Neural progenitor cell (in vitro differentiated cells): ENCODE measurements around the gene DNAJC28. TPM values are rescaled to one million over a fixed set of nuclear protein-coding genes. Genes with fewer than 3 reads are reported as not detected.

Source experiments
- DNase-seq: peaks from one replicate; pipeline ENCODE4 v3.0.0-alpha.2; 2016; ENCODE audit warnings: low spot score
- H2AFZ ChIP-seq: fragments of 200-600 bp; sonication (generic); replicated peaks from 2 replicates; pipeline ENCODE4 v1.6.1; 2016; ENCODE audit warnings: antibody characterized with exemption
- H3F3A ChIP-seq: fragments of 200-600 bp; sonication (generic); 2 replicates; pipeline ENCODE4 v1.6.1; 2016; ENCODE audit warnings: antibody characterized with exemption, low read depth
- H3K27ac ChIP-seq: fragments of 200-600 bp; sonication (generic); 2 replicates; pipeline ENCODE4 v1.5.1; 2016; ENCODE audit warnings: mild to moderate bottlenecking
- H3K27me3 ChIP-seq: fragments of 200-600 bp; sonication (generic); 2 replicates; pipeline ENCODE4 v1.6.1; 2016; ENCODE audit warnings: mild to moderate bottlenecking, moderate library complexity
- H3K36me3 ChIP-seq: fragments of 200-600 bp; sonication (generic); 2 replicates; pipeline ENCODE4 v1.5.1; 2016
- H3K4me1 ChIP-seq: fragments of 200-600 bp; sonication (generic); 2 replicates; pipeline ENCODE4 v1.6.1; 2016; ENCODE audit warnings: mixed run types
- H3K4me2 ChIP-seq: fragments of 200-600 bp; sonication (generic); 2 replicates; pipeline ENCODE4 v1.6.1; 2016
- H3K4me3 ChIP-seq: fragments of 200-600 bp; sonication (generic); 2 replicates; pipeline ENCODE4 v1.5.1; 2016
- H3K79me2 ChIP-seq: fragments of 200-600 bp; sonication (generic); 2 replicates; pipeline ENCODE4 v1.6.1; 2016; ENCODE audit warnings: low read depth
- H3K9ac ChIP-seq: fragments of 200-600 bp; sonication (generic); 2 replicates; pipeline ENCODE4 v1.6.1; 2016
- H3K9me3 ChIP-seq: fragments of 200-600 bp; sonication (generic); 2 replicates; pipeline ENCODE4 v1.5.1; 2016; ENCODE audit warnings: low read depth
- H4K20me1 ChIP-seq: fragments of 200-600 bp; sonication (generic); 2 replicates; pipeline ENCODE4 v1.6.1; 2016; ENCODE audit warnings: low read depth
- H3K27ac Mint-ChIP-seq: 3 replicates; pipeline ENCODE4 v1.8.0; 2021; ENCODE audit warnings: mixed read lengths
- H3K27me3 Mint-ChIP-seq: 2 replicates; pipeline ENCODE4 v1.8.0; 2022; ENCODE audit warnings: low read depth, mild to moderate bottlenecking, inconsistent platforms, moderate library complexity, mixed read lengths; ENCODE audit not compliant: insufficient read depth
- H3K36me3 Mint-ChIP-seq: 3 replicates; pipeline ENCODE4 v1.8.0; 2021; ENCODE audit warnings: mixed read lengths
- H3K4me1 Mint-ChIP-seq: 3 replicates; pipeline ENCODE4 v1.8.0; 2021; ENCODE audit warnings: mixed read lengths
- H3K4me3 Mint-ChIP-seq: 3 replicates; pipeline ENCODE4 v1.8.0; 2021; ENCODE audit warnings: mild to moderate bottlenecking, moderate library complexity, mixed read lengths
- H3K9me3 Mint-ChIP-seq: 3 replicates; pipeline ENCODE4 v1.8.0; 2020; ENCODE audit warnings: mixed read lengths
- CTCF ChIP-seq: fragments of 200-600 bp; sonication (generic); IDR thresholded peaks from 2 replicates; pipeline ENCODE4 v1.5.1; 2017; ENCODE audit warnings: antibody characterized with exemption, mild to moderate bottlenecking
- EZH2 ChIP-seq: fragments of 200-600 bp; sonication (generic); IDR thresholded peaks from 2 replicates; pipeline ENCODE4 v1.6.1; 2017; ENCODE audit warnings: antibody characterized with exemption, mild to moderate bottlenecking, moderate library complexity
- EZH2phosphoT487 ChIP-seq: fragments of 200-600 bp; sonication (generic); IDR thresholded peaks from 2 replicates; pipeline ENCODE4 v1.6.1; 2017; ENCODE audit warnings: antibody characterized with exemption
- total RNA-seq: library from RNA; depleted of rRNA; stranded (reverse); fragments of >200 nt; gene quantifications from 2 replicates; pipeline ENCODE4 v1.2.3, GENCODE V29; 2015; ENCODE audit warnings: low replicate concordance

Gene DNAJC28
- total RNA-seq, 1 donor from 2014 or later, result 3.8 TPM

DNA sequence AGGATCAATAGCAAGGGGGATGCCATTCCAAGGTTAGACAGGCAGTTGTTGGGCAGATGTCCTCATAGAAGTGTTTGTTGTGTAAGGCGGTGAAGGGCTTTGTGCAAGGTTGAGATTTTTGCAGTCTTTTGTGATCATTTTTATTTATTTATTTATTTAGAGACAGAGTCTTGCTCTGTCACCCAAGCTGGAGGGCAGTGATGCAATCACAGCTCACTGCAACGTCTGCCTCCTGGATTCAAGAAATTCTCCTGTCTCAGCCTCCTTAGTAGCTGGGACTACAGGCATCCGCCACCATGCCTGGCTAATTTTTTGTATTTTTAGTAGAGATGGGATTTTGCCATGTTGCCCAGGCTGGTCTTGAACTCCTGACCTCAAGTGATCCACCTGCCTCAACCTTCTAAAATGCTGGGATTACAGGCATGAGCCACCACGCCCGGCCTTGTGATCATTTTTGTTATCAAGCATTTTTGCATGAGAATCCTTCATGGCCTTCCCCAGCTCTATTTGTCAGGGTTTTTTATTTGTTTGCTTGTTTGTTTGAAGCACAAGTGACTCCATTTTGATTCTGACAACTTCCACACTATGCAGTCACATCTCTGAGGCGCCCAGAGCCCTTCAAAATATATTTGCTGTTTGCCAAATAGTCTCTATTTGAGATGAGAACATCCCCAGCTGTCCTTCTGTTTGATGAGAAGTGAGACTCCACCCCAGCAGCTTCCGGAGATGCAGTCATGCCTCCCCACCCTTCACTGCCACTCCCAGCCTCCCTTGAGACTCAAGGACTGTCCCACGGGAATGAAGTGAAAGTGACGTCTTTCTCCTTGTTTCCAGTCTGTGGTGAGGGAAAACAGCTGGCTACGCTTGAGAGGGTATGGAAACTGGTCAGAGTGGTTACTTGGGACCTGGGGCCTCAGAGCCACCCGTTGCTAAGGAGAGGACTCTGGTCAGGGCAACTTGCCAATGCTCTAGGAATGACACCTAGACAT is 49.7 kb downstream of the DNAJC28 start:
- H3K4me2 ChIP-seq, result no peak overlapping the region
- Mint-ChIP-seq H3K36me3 (peaks cover 10% of the 10 kb centered on the region), H3K4me3 (no peak overlapping the region), H3K9me3 (no peaks in the 10 kb centered on the region), H3K4me1 (no peaks in the 10 kb centered on the region), H3K27me3 (peaks cover 4% of the 10 kb centered on the region), H3K27ac (no peak overlapping the region)
- H4K20me1 ChIP-seq, result no peaks in the 10 kb centered on the region
- no peak overlapping the region for H3K4me3 ChIP-seq
- H3F3A ChIP-seq, result peaks cover 5% of the 10 kb centered on the region
- no peak overlapping the region for H3K9ac ChIP-seq
- H2AFZ ChIP-seq, result no peak overlapping the region
- H3K9me3 ChIP-seq, result no peaks in the 10 kb centered on the region
- no peaks in the 10 kb centered on the region for H3K79me2 ChIP-seq
- no peaks in the 10 kb centered on the region for H3K36me3 ChIP-seq
- no peak overlapping the region for H3K27ac ChIP-seq
- no peak for DNase-seq
- no peak for TF ChIP-seq EZH2phosphoT487
- TF ChIP-seq EZH2, result no peak
- no peak for TF ChIP-seq CTCF
- H3K27me3 ChIP-seq, result no peaks in the 10 kb centered on the region
- H3K4me1 ChIP-seq, result no peaks in the 10 kb centered on the region

Other genes starting within 250 kb of the DNAJC28 start
- gene IL10RB, start 225.3 kb downstream of the DNAJC28 start, total RNA-seq, result 3.1 and 5.6 TPM in 2 replicates
- 6.0 and 9.5 TPM in 2 replicates for gene IFNAR1, start 166.7 kb downstream of the DNAJC28 start, total RNA-seq
- gene IFNGR2, start 88.3 kb downstream of the DNAJC28 start, total RNA-seq, result 50.6 and 61.0 TPM in 2 replicates
- 21.5 and 31.5 TPM in 2 replicates for gene TMEM50B, start 11.7 kb downstream of the DNAJC28 start, total RNA-seq
- 108 and 129 TPM in 2 replicates for gene GART, start 50.4 kb upstream of the DNAJC28 start, total RNA-seq
- 200 and 227 TPM in 2 replicates for gene SON, start 51.3 kb upstream of the DNAJC28 start, total RNA-seq
- 41.0 and 67.8 TPM in 2 replicates for gene DONSON, start 97.0 kb upstream of the DNAJC28 start, total RNA-seq
- 38.2 and 80.0 TPM in 2 replicates for gene CRYZL1, start 150.0 kb upstream of the DNAJC28 start, total RNA-seq
- 103 and 136 TPM in 2 replicates for gene ITSN1, start 150.8 kb upstream of the DNAJC28 start, total RNA-seq